GM23338 (cell line): Measurements from ENCODE around the gene GADD45A.

Experiments
- CREB1 ChIP-seq: fragments of 250-450 bp; sonication (Bioruptor Pico); IDR thresholded peaks from 2 replicates; pipeline ENCODE4 v1.5.0; 2020; ENCODE audit warnings: low read depth, mild to moderate bottlenecking, moderate library complexity
- EZH2 ChIP-seq: fragments of 200-600 bp; sonication (generic); IDR thresholded peaks from one replicate; pipeline ENCODE4 v1.8.0; 2017; ENCODE audit warnings: antibody characterized with exemption, mild to moderate bottlenecking, low read depth; ENCODE audit not compliant: unreplicated experiment
- EZH2phosphoT487 ChIP-seq: fragments of 200-600 bp; sonication (generic); IDR thresholded peaks from one replicate; pipeline ENCODE4 v1.8.1; 2018; ENCODE audit warnings: antibody characterized with exemption; ENCODE audit not compliant: unreplicated experiment
- NANOG ChIP-seq: IDR thresholded peaks from 2 replicates; pipeline ENCODE4 v1.6.1; 2016; ENCODE audit warnings: antibody characterized with exemption, borderline replicate concordance
- POLR2AphosphoS5 ChIP-seq: IDR thresholded peaks from 2 replicates; pipeline ENCODE4 v1.6.1; 2016; ENCODE audit warnings: antibody characterized with exemption, low read depth
- STAT1 ChIP-seq: IDR thresholded peaks from one replicate; pipeline ENCODE4 v1.6.1; 2016; ENCODE audit warnings: antibody characterized with exemption; ENCODE audit not compliant: unreplicated experiment
- ZNF114 ChIP-seq: fragments of 250-450 bp; sonication (Bioruptor Pico); IDR thresholded peaks from 2 replicates; pipeline ENCODE4 v1.5.0; 2020; ENCODE audit warnings: mild to moderate bottlenecking, moderate library complexity
- TF ChIP-seq, protein P1 (sequence below), 2 experiments: fragments of 200-600 bp in 1 of 2; sonication (generic) in 1 of 2; conservative IDR thresholded peaks; 2 replicates each; pipeline versions ENCODE4 v1.5.1 to v1.6.1; 2016 to 2017; ENCODE audit warnings: antibody characterized with exemption in 2 of 2, low read depth in 2 of 2, mild to moderate bottlenecking in 2 of 2, moderate library complexity in 1 of 2
- TF ChIP-seq, protein P2 (sequence below): fragments of 250-450 bp; sonication (Bioruptor Pico); IDR thresholded peaks from 2 replicates; pipeline ENCODE4 v1.5.0; 2020; ENCODE audit warnings: mild to moderate bottlenecking, moderate library complexity
- TF ChIP-seq, protein P3 (sequence below): IDR thresholded peaks from one replicate; pipeline ENCODE4 v1.6.1; 2018; ENCODE audit warnings: antibody characterized with exemption; ENCODE audit not compliant: unreplicated experiment

DNA sequence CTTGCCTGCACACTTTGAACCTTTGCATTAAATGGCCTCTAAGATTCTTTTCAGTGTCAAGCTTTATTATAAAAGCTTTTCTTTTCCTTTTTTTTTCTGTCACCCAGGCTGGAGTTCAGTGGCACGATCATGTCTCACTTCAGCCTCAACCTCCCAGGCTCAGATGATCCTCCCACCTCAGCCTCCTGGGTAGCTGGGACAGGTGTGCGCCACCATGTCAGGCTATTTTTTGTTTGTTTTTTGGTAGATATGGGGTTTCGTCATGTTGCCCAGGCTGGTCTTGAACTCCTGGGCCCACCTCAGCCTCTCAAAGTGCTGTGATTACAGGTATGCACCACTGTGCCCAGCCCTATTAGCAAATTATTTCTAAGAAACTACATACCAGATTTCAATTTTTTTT is 52.9 kb downstream of the GADD45A start:
- TF ChIP-seq POLR2AphosphoS5: no peak
- TF ChIP-seq, protein P1, sequence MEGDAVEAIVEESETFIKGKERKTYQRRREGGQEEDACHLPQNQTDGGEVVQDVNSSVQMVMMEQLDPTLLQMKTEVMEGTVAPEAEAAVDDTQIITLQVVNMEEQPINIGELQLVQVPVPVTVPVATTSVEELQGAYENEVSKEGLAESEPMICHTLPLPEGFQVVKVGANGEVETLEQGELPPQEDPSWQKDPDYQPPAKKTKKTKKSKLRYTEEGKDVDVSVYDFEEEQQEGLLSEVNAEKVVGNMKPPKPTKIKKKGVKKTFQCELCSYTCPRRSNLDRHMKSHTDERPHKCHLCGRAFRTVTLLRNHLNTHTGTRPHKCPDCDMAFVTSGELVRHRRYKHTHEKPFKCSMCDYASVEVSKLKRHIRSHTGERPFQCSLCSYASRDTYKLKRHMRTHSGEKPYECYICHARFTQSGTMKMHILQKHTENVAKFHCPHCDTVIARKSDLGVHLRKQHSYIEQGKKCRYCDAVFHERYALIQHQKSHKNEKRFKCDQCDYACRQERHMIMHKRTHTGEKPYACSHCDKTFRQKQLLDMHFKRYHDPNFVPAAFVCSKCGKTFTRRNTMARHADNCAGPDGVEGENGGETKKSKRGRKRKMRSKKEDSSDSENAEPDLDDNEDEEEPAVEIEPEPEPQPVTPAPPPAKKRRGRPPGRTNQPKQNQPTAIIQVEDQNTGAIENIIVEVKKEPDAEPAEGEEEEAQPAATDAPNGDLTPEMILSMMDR (conservative IDR thresholded peaks at IDR 0.05; ENCODE audit: low read depth in 2 of 2): no peak
- TF ChIP-seq, protein P2, sequence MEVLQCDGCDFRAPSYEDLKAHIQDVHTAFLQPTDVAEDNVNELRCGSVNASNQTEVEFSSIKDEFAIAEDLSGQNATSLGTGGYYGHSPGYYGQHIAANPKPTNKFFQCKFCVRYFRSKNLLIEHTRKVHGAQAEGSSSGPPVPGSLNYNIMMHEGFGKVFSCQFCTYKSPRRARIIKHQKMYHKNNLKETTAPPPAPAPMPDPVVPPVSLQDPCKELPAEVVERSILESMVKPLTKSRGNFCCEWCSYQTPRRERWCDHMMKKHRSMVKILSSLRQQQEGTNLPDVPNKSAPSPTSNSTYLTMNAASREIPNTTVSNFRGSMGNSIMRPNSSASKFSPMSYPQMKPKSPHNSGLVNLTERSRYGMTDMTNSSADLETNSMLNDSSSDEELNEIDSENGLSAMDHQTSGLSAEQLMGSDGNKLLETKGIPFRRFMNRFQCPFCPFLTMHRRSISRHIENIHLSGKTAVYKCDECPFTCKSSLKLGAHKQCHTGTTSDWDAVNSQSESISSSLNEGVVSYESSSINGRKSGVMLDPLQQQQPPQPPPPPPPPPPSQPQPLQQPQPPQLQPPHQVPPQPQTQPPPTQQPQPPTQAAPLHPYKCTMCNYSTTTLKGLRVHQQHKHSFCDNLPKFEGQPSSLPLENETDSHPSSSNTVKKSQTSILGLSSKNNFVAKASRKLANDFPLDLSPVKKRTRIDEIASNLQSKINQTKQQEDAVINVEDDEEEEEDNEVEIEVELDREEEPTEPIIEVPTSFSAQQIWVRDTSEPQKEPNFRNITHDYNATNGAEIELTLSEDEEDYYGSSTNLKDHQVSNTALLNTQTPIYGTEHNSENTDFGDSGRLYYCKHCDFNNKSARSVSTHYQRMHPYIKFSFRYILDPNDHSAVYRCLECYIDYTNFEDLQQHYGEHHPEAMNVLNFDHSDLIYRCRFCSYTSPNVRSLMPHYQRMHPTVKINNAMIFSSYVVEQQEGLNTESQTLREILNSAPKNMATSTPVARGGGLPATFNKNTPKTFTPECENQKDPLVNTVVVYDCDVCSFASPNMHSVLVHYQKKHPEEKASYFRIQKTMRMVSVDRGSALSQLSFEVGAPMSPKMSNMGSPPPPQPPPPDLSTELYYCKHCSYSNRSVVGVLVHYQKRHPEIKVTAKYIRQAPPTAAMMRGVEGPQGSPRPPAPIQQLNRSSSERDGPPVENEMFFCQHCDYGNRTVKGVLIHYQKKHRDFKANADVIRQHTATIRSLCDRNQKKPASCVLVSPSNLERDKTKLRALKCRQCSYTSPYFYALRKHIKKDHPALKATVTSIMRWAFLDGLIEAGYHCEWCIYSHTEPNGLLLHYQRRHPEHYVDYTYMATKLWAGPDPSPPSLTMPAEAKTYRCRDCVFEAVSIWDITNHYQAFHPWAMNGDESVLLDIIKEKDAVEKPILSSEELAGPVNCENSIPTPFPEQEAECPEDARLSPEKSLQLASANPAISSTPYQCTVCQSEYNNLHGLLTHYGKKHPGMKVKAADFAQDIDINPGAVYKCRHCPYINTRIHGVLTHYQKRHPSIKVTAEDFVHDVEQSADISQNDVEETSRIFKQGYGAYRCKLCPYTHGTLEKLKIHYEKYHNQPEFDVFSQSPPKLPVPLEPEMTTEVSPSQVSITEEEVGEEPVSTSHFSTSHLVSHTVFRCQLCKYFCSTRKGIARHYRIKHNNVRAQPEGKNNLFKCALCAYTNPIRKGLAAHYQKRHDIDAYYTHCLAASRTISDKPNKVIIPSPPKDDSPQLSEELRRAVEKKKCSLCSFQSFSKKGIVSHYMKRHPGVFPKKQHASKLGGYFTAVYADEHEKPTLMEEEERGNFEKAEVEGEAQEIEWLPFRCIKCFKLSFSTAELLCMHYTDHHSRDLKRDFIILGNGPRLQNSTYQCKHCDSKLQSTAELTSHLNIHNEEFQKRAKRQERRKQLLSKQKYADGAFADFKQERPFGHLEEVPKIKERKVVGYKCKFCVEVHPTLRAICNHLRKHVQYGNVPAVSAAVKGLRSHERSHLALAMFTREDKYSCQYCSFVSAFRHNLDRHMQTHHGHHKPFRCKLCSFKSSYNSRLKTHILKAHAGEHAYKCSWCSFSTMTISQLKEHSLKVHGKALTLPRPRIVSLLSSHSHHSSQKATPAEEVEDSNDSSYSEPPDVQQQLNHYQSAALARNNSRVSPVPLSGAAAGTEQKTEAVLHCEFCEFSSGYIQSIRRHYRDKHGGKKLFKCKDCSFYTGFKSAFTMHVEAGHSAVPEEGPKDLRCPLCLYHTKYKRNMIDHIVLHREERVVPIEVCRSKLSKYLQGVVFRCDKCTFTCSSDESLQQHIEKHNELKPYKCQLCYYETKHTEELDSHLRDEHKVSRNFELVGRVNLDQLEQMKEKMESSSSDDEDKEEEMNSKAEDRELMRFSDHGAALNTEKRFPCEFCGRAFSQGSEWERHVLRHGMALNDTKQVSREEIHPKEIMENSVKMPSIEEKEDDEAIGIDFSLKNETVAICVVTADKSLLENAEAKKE: no peak
- TF ChIP-seq EZH2phosphoT487: no peak
- no peak for TF ChIP-seq ZNF114 (CRISPR knock-in tag)
- TF ChIP-seq EZH2: no peak
- TF ChIP-seq CREB1: no peak
- TF ChIP-seq, protein P3, sequence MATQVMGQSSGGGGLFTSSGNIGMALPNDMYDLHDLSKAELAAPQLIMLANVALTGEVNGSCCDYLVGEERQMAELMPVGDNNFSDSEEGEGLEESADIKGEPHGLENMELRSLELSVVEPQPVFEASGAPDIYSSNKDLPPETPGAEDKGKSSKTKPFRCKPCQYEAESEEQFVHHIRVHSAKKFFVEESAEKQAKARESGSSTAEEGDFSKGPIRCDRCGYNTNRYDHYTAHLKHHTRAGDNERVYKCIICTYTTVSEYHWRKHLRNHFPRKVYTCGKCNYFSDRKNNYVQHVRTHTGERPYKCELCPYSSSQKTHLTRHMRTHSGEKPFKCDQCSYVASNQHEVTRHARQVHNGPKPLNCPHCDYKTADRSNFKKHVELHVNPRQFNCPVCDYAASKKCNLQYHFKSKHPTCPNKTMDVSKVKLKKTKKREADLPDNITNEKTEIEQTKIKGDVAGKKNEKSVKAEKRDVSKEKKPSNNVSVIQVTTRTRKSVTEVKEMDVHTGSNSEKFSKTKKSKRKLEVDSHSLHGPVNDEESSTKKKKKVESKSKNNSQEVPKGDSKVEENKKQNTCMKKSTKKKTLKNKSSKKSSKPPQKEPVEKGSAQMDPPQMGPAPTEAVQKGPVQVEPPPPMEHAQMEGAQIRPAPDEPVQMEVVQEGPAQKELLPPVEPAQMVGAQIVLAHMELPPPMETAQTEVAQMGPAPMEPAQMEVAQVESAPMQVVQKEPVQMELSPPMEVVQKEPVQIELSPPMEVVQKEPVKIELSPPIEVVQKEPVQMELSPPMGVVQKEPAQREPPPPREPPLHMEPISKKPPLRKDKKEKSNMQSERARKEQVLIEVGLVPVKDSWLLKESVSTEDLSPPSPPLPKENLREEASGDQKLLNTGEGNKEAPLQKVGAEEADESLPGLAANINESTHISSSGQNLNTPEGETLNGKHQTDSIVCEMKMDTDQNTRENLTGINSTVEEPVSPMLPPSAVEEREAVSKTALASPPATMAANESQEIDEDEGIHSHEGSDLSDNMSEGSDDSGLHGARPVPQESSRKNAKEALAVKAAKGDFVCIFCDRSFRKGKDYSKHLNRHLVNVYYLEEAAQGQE: no peak
- no peak for TF ChIP-seq NANOG
- no peak for TF ChIP-seq STAT1
